NCI-H187 treated with DMSO at 0.1 percent for 48 hours (cell line): ENCODE results near the gene NAPG.
"Not testable (repeated sequence)": the region's sequence is repeated elsewhere in the genome, so short reads cannot be mapped to it uniquely, and the experiment has no call there.

Experiments used
- DNase-seq: peaks from one replicate; lab custom pipeline; 2025; lab: John Stamatoyannopoulos, UW

NAPG gene

DNA sequence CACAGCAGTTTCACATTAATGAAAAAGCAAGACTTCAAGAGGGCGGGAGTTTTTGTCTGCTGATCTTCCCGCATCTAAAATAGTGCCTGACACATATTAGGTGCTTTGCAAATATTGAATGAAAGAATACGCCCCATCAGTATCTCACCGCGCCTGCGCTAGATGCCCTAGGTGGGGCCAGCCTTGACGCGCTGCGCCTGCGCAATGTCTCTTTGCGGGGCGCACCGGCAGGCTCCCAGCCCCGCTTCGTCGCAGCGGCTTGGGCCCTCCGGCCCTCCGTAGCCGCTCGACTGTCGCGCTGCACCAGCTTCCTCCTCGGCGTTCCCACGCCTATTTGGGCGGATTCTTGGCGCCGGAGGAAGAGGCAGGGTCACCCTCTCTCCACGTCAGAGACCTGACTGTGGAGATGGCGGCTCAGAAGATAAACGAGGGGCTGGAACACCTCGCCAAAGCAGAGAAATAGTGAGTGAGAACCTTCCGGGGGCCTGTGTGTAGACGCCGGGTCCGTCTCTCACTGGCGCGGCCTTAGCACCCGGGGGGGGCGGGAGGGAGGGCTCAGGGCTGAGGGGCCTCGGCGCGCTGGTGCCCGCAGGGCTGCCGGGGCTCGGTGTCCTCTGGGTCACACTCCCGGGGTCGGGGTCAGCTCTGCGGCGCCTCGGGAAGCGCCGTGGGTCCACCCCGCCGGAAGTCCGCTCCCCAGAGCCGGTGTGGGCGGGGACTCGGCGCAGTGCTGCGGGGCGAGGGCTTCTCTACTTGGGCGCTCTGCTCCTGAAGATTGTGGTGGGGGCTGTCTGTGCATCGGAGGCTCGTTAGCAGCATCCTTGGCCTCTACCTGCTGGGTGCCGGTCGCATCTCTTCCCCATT is at the start of gene NAPG:
Gene NAPG (plus strand): TSS at position 331 of the 864 bp plus-strand sequence. CDS start 76 bp downstream, at position 407.
- no peak for DNase-seq

DNA sequence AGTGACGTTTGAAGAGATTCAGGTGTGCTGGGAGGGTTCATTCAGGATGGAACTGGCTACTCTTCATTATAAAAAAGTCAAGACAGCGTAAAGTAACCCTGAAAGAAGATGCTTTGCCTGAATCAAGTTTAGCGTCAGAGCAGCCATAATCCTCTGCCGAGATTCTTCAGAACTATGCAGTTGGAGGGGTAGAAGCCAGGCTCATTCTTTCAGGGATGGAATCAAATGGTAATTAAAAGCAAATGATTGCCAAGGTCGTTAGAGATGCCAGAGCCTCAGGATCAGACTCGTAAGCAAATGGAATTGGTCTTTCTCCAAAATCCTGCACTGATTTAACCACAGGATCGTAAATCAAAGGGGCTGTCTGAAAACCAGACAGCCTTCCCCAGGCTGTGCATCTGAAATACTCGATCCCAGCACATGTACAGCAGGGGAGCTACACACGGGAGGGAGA is 49.5 kb upstream of the NAPG start:
- no peak for DNase-seq

DNA sequence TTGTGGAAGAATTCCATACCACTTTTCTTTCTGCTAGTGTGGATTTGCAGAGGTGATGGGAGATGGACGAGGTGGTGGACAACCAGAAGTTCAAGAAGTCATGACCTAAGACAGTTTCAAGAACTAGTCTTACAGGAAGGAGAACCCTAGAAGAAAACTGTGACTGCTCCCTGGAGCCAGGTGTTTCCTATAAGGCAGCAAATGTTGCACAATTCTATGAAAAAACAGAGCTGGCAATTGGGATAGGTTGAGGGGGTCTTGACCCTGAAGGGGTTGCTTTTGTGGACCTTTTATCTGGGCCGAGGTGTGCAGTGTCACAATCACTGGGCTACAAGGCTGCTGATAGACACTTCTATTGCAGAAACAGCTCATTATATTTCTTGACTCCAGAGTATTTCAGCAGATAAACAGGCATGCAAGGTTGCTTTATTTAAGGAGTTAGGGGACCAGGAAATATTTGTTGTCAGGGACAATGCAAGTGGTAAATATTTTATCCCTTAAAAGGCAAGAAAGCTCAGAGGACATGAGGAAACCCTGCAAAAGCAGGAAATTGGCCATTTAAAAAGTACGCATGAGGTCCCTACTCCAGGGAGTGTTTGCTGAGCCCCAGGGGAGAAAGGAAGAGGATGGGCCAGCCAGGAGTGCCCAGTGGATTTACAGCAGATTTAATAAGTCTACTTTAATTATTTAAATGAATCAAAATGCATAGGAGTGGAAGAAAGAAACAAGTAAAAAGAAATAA is 48.5 kb upstream of the NAPG start:
- no peak for DNase-seq

DNA sequence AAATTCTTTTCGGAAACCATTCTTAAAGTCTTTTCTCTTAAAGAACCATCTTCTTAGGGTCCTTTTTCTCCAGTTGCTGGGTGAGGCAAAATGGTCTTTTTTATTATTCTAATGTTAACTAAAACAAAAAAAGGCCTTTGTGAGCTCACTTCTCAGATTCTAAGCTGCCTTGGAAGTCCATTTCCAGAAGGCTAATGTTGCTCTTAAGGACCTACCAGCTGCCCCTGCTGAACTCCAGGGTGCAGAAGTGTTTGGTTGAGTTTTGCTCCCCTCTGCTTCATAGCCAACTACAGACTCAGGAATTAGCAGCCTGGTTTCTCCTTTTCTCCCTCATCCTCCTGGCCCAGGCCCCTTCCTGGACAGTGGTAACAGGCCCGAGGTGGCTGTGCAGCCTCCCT is 48.0 kb upstream of the NAPG start:
- DNase-seq: no peak

DNA sequence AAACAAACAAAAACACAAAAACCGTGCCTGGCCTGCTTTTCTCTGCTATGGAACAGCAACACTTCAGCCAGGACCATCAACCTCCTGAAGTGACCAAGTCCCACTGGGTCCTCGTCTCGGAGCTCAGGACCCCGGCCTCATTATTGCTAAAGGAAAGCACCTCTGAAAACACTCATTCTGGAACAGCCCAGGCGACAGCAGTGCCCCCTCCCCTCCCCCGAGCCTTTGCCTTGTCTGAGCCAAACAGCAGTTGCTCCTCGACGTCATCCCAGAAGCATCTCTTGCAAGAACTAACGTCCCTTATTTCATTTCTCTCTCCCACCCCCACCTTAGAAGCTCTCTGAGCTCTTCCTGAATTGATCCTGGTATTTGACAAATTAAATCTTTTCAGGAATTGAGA is 44.0 kb upstream of the NAPG start:
- no peak for DNase-seq

DNA sequence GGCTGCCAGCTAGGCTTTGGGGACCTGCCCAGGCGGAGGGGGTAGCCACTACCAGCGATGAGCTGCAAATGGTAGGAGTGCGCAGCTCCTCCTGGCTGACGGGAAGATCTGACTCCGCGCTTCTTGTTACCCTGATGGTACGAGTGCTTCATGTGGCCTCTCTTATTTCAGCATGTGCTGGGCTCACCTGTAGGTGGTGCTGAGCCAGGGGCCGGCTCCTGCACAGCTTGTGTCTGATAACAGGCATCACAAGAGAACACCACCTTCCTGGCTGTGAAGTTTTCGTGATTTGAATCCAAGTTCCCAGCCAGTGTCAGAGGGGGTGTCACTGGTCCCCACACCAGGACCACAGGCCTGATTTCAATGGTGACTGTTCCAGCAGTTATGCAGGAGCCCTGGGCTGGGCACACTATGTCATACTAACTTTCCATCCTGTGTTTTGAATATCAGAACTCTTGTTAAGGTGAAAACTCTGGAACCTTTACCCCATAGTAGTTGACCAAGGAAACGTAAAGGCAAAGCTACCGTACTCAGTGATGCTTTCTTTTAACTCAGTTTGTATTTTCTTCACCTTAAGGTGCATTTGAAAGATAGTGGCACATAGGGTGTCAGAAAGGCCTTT is 43.4 kb upstream of the NAPG start:
- DNase-seq: no peak

DNA sequence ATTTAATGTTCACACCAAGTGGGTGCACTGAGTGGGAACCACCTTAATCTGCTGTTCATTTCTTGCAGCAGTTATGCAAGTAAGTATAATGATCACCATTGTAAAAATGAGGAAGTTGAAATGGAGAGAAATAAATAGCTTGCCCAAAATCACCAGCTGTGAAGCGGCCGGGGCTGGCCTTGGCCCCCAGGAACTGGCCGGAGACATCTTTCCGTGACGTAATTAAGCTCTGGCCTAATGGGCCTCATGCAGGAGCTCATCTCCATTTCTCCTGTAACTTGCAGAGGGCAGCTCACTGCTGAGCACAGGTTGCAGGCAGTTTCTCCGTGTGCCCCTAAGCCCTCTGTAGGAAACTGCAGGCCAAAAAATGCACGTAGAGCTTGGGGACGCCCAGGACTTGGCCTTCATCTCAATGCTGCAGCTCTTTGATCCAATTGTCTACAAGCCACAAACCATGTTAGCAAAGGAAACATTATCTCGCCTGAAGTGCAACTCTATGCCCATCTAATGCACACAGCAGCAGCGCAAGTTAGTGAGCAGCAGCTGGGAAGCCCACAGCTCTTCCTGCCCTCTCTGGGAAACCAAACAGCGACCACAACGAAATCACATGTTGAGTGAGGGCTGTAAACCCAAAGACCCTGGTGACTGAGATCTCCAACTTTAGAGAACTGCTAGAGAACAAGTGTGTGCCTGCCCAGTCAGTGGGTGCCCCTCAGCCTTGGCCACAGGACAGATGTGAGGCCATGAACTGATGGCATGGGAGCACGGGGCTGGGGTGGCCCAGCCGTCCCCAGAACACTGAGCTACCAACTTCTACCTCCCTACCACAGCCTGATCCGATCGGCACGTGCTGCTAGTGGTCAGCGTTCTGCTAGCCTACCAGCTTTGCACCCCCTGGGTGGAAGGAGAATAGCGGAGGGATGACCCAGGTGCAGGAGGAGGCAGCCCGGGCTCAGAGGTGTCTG is 42.6 kb upstream of the NAPG start:
- no peak for DNase-seq

DNA sequence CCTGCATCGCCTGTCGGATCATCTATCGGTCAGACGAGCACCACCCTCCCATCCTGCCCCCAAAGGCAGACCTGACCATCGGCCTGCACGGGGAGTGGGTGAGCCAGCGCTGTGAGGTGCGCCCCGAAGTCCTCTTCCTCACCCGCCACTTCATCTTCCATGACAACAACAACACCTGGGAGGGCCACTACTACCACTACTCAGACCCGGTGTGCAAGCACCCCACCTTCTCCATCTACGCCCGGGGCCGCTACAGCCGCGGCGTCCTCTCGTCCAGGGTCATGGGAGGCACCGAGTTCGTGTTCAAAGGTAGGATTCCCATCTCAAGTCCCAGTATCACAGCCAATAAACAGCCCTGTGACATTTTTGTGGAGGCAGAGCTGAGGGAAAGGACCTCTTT is 40.4 kb upstream of the NAPG start:
- DNase-seq: no peak

DNA sequence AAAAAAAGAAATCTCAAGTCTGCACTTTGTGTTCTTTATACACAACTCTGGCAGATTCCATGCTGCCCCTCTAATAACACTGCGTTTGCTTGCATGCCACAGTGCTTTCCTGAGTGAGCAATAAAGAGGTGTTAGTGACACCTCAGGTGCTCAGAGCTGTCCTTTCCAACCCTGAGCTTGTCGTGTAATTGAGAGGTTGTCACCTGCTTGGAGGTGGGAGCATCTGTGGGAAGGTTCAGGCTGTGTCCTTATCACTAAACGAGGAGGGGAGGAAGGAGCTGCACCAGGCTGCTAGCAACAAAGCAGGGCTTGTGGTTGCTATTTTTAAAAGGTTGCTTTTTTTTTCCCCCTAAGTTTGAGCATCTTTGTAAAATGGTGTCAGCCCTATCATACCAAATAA is 39.5 kb upstream of the NAPG start:
- DNase-seq: no peak

DNA sequence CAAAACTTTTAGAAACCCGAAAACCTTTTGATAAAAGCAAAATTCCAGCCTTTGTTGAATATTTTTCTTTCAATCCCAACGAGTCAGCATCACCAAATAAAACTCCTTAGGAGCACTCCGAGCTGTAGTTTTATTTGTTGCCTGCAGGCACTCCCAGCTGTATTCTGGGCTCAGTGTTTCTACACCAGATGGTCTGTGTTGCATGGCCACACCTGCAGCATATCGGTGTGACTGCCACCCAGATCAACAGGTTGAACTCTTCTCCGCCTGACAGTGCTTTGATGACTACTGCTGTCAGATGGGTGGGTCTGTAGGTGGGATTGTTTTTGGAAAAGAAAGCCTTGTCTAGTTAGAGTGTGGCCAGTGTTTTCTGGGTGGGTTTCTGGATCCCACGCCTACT is 38.7 kb upstream of the NAPG start:
- no peak for DNase-seq

DNA sequence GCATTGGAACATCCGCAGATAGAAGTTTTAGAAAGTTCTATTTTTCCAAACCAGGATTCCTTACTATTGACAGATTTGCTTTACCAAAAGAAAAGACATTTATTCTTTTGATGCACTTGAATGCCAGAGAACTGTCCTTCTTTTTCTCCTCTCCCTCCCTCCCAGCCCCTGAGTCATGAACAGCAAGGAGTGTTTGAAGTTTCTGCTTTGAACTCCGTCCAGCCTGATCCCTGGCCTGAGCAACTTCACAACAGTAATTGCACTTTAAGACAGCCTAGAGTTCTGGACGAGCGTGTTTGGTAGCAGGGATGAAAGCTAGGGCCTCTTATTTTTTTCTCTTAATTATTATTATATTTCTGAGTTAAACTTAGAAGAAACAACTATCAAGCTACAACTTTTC is 37.8 kb upstream of the NAPG start:
- DNase-seq: no peak

DNA sequence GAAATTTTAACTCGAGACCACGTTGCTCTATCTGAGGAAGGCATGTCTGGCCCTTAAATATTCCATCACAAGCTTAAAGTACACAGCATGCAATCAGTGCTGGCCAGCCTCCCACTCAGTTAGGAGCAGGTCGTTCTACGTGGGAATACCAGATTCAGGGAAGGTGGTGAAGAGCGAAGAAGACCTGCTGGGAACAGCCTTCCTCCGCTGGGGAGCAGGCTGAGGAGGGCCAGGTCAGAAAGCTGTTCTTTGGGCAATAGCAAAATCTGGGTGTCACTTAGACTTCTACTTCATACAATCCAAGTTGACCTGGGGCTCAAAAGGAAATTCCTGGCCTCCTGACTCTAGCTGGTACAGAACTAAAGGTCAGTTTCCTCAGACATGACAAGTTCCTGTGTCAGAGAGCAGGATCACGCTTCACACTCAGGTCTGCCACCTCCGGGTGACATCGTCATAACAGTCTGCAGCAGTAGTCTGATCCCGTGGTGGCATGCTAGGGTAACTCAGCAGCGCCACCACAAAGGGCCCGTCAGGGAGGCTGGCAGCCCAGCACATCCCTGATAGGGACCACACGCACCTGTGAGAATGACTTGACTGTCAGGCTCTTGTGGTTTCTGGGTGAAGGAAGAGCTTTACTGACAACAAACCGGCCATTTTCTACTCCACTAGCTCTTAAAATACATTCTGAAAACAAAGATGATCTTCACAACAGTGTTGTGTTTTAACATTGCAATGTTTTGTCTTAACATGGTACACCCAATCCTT is 35.2 kb upstream of the NAPG start:
- no peak for DNase-seq

DNA sequence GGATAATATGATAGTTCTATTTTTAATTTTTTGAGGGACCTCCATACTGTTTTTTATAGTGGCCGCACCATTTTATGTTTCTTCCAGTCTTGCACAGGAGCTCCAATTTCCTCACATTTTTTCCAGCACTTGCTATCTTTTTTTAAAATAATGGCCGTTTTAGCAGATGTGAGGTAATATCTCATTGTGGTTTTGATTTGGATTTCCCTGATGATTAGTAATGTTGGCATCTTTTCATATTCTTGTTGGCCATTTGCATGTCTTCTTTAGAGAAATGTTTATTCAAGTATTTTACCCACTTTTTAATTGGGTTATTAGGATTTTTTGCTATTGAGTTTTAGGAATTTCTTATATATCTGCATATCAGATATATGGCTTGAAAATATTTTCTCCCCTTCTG is 29.9 kb upstream of the NAPG start:
- DNase-seq: no peak

DNA sequence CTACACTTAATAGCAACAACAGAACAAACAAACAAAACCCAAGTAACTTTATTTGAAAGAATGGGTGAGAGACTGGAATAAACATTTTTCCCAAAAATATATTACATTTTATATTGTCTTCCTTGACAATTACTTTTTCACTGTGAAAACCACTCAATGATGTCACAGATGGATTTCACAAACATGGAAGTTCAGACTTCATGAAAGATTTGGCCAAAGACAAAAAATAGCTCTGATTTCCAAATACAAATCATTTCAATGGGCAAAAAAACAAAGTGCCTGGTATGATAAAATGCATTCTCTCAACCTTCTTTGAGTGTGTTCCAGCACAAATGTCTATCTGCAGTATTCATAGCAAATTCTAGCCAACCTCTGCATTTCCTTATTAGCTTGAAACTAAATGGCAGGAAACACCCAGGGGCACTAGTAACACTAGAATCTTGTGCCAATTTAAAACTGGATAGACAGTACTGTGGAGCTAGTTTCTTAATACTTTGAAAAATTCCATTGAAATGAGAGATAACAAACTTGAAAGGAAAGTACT is 28.5 kb upstream of the NAPG start:
- no peak for DNase-seq

DNA sequence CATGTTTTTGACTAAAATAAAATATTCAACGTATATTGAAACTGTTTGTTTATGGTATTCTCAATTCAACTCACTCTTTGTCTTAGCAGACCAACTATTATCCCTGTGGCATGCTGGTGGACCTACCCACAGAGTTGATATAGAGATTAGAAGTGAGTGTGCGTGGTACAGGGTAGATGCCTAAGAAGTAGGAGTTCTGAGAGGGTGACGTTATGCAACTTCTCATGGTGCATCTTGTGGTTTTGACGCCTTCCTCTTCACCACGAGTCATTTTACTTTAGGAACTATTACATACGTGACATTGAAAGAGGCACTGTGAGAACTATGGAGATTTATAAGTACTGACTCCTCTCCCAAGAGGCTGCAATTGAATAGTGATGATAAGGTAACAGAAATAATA is 26.6 kb upstream of the NAPG start:
- DNase-seq: no peak

DNA sequence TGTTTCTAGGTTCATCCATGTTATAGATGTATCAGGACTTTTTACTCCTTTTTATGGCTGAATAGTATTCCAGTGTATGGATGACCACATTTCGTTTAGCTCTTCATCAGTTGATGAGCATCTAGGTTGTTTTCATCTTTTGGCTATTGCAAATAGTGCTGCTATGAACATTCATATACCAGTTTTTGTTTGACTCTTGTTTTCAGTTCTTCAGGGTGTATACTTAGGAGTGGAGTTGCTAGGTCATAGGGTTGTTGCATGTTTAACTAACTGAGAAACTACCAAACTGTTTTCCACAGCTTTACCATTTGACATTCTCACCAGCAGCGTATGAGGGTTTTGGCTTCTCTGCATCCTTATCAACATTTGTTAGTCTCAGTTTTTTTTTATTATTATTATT is 25.8 kb upstream of the NAPG start:
- DNase-seq: no peak

DNA sequence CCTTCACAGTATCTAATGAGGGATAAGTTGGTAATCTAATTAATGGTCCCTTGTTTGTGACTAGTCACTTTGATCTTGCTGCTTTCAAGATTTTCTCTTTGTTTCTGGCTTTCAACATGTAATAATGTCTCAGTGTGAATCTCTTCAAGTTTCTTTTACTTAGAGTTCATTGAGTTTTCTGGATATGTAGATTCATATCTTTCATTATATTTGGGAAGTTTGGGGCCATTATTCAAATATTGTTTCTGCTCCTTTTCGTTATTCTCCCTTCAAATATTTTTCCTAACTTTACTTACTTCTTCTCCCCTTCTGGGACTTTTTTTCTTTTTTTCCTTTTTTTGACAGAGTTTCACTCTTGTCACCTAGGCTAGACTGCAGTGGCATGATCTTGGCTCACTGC is 21.1 kb upstream of the NAPG start:
- no peak for DNase-seq

DNA sequence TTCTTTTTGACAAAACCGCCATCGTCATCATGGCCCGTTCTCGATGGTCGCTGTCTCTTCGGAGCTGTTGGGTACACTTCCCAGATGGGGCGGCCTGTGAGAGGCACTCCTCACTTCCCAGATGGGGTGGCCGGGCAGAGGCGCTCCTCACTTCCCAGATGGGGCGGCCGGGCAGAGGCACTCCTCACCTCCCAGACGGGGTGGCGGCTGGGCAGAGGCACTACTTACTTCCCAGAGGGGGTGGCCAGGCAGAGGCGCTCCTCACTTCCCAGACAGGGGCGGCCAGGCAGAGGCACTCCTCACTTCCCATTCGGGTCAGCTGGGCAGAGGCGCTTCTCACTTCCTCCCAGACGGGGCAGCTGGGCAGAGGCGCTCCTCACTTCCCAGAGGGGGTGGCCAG is 19.9 kb upstream of the NAPG start:
- DNase-seq: not testable (repeated sequence)

DNA sequence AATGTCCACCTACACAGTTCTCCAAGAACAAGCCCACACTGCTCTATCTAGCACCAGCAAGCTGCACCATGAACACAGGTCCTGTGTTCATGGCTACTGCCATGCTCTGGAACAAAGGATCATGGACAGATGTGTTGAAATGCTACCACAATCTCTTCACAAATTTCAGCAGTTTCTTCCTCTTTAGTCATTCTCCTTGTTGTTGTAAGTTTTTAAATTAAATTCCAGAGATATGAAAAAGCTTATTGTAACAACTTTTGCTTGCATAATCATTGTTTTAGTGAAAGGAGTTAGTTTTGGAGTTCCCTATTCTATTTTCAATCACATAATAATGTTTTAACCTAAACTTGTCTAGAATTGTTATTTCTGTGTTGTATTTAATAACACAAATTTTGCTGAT is 17.2 kb upstream of the NAPG start:
- DNase-seq: no peak

DNA sequence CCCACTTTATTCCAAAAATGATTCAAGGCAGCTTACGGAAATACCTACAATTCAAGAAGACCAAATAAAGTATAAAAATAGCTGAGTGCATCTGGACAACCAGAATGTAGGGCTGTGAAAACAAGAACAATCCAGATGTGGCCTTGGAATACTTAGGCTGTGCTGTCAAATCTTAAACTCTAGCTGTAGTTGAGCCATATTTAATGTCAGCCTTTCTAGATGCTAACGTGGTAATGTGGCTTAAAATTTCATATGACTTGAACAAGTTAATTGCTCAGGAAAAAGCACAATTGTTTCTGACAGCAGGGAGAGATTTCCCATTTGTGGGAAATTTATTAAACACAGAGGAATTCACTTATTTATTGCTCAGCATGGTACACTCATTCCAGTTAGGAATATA is 14.6 kb upstream of the NAPG start:
- no peak for DNase-seq

DNA sequence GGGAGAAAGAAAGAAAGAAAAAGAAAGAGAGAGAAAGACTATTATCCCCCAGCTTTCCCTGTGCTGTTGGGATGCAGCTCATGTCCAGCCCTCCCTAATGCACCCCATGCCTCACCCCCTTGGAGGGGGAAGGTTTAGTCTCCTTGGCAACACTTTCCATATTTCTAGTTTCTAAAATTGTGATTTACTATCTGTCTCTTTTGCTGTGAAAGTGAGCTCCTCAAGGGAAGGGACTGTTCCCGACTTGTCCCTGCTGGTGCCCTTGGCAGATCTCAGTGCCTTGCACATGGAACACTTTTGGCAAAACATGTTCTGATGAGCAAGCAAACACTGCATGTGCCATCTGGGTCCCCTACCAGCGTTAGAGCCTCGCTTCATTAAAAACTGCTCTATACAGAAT is 11.7 kb upstream of the NAPG start:
- DNase-seq: no peak
